HL-60/S4 treated with phorbol 12-myristate 13-acetate at 8.2 ng/mL for 4 days and 3 days (cell line): Measurements from ENCODE around the gene RAD51B.

ENCODE experiments used
- in situ Hi-C: fragments of 300-500 bp; cut with MboI; formaldehyde crosslinking; loops from 2 replicates; pipeline ENCODE4 v1.15.0; 2022; ENCODE audit warnings: low sequenced_read_pairs

RAD51B gene

DNA sequence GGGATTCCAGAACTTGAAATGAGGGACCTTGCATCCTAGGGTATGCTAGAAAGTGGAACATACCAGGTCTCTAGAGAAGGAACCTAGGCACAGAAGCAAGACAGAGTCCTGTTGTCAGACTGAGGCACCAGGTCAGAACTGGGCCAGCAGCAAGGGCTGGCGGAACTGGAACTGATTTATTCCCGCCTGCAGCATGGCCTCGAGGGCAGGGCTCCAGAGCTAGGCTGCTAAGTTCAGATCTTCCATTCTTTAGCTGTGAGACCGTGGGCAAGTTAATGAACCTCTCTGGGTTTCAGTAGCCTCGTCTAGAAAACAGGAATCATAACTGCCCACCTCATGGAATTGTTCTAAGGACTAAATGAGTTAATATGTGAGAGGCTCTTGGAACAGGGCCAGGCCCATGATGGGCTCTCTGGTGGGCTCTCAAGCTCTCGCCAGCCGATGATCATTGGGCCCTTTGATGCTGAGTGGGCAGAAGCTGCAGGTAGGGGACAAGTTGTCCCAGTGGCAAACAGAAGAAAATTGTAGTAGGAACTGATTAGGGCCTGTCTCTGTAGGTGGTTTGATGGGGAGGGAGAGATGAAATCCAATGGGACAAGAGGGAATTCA, 773.5 kb downstream of the RAD51B start:
- in situ Hi-C loops = no loop called here

DNA sequence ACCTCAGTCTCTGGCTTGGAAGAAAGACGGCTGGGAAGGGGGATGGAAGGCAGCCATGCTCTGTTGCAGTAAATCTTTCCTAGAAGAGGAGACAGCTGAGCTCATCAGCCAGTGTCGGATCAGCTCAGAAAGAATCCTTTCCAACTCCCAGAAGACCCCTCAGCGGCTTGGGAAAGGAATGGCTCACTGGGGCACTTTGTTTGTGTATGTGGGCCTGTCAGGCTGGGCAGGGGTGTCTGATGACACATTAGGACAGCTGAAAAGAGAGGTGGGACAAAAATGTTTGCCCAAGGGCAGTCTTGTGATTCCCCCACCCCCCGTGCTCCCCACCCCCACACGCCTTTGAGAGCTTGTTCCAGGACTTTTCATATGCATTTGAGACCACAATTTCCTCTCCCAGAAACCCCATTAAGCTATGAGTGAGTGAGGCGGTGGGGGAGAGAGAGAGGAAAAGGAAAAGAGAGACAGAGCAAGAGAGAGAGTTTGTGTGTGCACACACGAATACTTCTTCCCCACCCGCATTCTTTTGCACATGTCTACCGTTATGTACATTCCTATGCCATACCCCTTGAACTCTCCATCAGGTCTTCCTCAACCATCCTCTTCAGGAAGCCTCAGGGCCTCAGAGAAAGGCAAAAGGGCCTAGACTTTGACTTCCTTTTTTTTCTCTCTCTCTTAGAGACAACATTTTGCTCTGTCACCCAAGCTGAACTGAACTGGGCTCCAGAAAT, 774.4 kb downstream of the RAD51B start:
- in situ Hi-C loops = no loop called here

DNA sequence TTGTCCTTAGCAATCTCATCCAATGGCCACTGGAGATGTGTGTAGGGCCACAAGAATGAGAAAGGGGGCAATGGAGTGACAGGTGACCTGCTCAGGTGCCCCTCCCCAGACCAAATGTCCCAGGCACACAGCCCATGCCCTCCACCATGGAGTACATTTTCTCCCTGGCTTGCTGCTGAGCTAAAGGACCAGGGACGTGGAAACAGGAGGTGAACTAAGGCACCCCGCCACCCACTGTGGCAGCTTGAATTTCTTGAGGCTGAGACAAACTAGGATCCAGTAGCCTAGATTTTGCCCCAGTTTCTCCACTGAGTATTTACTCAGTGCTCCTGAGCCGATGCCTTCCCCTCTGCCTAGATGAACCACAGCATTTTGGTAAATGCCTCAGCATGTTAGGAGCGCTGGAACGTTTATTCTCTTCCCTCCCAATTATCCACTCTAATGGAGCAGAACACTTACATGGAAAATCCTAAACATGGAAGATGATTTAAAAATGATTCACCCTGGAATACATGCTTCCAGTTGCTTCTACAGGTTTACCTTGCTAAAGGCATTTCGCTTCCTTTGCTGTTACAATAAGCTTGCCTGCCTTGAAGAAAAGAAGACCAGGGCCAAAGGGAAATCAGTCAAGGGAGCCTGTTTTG, 775.3 kb downstream of the RAD51B start:
- in situ Hi-C loops = no loop called here

DNA sequence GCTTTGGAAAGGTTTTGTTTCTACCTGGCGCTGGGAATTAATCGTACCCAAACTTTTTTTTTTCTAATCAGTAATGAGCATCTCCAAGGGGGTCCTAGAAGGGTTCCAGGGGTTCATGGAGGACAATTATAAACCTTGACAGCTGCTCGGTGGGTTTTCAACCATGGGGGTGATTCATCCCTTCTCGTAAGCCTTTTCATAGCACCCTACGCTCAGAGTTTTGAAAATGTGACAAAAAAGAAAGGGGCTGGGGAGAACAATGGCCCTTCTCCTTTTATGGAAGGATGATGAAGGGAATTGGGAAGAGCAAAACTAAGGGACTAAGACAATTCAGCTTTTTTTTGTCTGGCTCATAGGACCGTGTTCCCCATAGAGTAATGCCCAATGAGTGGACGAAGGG, 776.6 kb downstream of the RAD51B start:
- in situ Hi-C loops = no loop called here

DNA sequence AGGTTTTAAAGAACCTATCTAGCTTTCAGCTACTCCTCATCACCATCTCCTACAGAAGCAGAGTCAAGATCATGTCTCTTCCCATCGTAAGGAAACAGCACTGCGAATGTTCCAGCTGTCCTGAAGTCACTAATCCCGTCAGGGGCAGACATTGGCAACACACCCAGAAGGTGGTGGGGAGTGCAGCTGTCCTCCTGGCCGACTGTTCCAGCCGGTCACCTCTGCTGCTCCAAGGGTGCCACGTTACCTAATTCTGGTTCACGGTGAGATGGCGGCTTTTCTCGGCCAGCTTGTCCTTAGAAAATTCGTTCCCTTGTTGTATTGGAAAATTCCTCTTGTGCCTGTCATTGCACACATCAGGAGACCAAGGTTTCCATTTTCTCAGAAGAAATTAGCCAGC, 777.1 kb downstream of the RAD51B start:
- in situ Hi-C loops = no loop called here

DNA sequence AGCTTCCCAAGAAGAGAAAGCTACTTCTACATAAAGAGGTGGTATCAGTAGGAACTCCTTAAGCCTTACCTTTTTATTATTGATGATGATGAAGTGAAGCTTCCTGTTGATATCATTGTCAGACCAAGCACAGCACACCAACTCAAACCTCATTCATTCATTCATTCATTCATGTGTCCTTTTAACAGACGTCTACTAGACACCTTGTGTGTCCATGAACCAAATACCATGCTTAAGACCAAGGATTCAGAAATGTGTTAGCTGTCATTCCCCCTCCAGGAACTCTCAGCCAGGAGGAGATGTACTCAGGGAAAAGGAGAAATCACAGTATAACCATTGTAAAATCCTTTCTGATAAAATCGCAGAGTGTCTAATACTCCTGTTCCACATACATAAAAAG, 778.5 kb downstream of the RAD51B start:
- in situ Hi-C loops = no loop called here

- in situ Hi-C loops = no loop called here
Observed at GRCh38 chr14:68598621-68599447, 779.3 kb downstream of the RAD51B start.

DNA sequence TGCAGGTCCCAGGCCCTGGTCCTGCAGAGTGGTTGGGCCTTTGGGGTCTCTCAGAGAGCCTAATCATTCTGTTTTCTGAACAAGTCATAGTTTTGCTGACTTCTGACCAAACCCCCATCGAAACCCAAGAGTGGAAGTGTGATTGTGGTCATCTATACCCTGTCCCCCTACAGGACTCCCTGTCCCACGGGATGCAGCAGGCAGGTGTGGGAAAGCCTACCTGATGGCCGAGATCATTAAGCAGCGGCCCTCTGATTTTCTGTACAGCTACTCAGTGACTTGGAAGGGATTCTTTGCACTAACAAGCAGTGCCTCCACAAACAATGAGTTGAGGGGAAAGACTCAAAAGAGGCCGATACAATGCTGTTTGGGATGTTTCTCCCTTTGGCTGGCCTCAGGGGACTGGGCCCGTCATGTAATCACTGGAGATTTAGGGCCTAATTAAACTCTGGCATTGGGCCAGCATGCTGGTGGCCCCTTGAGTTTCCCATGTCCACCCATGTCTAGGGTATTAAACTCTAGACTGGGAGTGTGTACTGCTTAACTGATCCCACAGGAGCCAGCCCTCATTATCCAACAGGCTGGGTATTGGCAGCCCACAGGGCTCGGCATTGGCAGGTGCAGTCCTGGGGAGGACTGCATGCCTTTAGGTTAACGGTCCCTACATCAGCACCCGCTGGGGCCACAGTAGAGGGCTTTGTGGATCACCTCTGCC, 780.5 kb downstream of the RAD51B start:
- in situ Hi-C loops = no loop called here

DNA sequence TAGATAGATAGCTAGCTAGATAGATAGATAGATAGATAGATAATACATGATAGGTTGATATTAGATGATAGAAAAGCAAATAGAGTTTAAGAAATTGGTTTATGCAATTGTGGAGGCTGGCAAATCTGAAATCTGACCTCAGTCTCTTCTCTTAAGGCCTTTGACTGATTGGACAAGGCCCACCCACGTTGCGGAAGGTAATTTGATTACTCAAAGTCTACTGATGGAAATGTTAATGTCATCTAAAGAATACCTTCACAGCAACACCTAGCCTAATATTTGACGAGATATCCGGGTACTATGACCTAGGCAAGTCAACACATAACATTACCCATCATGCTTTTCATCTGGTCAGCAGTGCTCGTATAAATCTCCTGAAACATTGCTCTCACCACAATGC, 782.9 kb downstream of the RAD51B start:
- in situ Hi-C loops = no loop called here

- in situ Hi-C loops = no loop called here
Observed at GRCh38 chr14:68603533-68604360, 784.2 kb downstream of the RAD51B start.

DNA sequence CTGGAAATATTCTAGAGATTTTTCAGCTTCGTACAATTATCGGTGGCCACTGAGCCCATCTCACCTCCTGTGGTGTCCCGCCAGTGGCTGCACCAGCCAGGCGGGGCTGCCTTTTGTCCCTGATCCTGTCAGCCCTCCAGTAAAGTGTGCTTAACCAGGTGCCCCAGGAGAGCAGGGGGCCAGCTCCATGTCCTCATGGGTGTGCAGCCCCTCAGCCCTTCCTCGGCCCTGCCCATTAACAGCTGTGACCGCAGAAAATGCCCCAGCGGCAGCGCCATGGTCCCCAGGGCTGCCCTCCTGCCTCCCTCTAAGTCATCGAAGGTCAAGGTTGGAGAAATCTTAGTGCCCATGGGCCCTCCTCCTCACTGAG, 784.8 kb downstream of the RAD51B start:
- in situ Hi-C loops = no loop called here

GRCh38 chr14:68604822-68605221, 785.2 kb downstream of the RAD51B start:
- in situ Hi-C loops = no loop called here

DNA sequence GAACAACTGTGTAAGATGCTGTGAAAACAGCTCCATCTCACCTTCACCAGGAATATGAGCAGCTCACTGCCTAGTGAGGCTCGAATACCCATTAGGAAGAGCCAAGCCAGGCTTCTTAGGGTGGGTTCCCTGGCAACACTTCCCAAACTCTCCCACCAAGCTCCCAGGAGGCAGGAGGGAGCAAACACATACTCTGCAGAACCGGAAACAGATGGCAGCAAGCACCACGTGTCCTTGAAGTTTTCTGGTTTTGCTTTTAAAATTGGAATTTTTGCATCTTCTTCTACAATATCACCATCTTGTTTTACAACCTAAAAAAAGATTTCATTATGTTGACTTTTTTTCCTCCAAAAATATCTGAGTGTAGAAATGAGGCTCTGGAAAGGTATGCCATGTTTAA, 786.6 kb downstream of the RAD51B start:
- in situ Hi-C loops = no loop called here

GRCh38 chr14:68606644-68607043, 787.1 kb downstream of the RAD51B start:
- in situ Hi-C loops = no loop called here

GRCh38 chr14:68607081-68607866, 787.7 kb downstream of the RAD51B start:
- in situ Hi-C loops = no loop called here

GRCh38 chr14:68607867-68608573, 788.4 kb downstream of the RAD51B start:
- in situ Hi-C loops = no loop called here

DNA sequence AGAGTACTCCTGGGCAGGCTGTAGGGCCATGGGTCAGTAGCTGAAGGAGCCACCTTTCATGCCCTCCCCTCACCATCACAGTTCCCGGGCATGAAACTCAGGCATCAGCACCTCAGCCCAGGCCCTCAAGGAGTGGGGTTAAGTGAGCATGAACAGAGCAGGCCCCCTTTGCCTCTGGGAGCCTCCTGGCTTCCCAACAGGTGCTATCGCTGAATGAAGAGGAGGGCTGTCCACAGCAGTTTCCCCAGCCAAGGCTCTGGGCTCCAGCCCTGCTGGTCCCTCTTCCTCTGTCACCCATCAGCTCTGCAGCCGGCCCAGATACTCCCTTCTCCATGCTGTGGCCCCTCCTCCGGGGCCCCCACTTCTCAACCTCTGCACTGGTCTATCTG, 789.0 kb downstream of the RAD51B start:
- in situ Hi-C loops = no loop called here

GRCh38 chr14:68609012-68609411, 789.4 kb downstream of the RAD51B start:
- in situ Hi-C loops = no loop called here
